Lung (tissue), 12 donors: ENCODE data around the gene APOM. TPM values are rescaled to one million over a fixed set of nuclear protein-coding genes. Genes with fewer than 3 reads are reported as not detected.
A peak's percentile ranks its signal among the peaks of the same experiment; 100 is the strongest.

ENCODE experiments used
- ATAC-seq: fragments of 200-7000 bp; cut with Tn5 transposase; one replicate; pipeline ENCODE4 v1.9.1; 2020; ENCODE audit warnings: moderate number of reproducible peaks; ENCODE audit not compliant: insufficient read depth, low FRiP score
- DNase-seq, 3 donors: peaks; one replicate each; pipeline ENCODE4 v3.0.0-alpha.2; 2013 to 2017
- H3K27ac ChIP-seq, 2 donors: one replicate each; pipeline ENCODE4 v1.5.1; 2013; ENCODE audit warnings: mild to moderate bottlenecking in 2 of 2, moderate library complexity in 2 of 2, control low read depth in 1 of 2, inconsistent platforms in 1 of 2, low read depth in 1 of 2, low read length in 1 of 2
- H3K27me3 ChIP-seq, 3 donors: one replicate each; pipeline ENCODE4 v1.5.1; 2013; ENCODE audit warnings: low read length in 2 of 3; ENCODE audit not compliant: control insufficient read depth in 3 of 3, insufficient read depth in 3 of 3
- H3K36me3 ChIP-seq, 4 donors: one replicate each; pipeline ENCODE4 v1.5.1; 2013; ENCODE audit warnings: low read length in 4 of 4, mild to moderate bottlenecking in 1 of 4, moderate library complexity in 1 of 4; ENCODE audit not compliant: control insufficient read depth in 4 of 4, insufficient read depth in 4 of 4
- H3K4me1 ChIP-seq, 5 donors: one replicate each; pipeline ENCODE4 v1.5.1; 2013; ENCODE audit warnings: low read length in 5 of 5, mild to moderate bottlenecking in 2 of 5, moderate library complexity in 1 of 5; ENCODE audit not compliant: control insufficient read depth in 5 of 5, insufficient read depth in 5 of 5
- H3K4me3 ChIP-seq: one replicate; pipeline ENCODE4 v1.5.1; 2013; ENCODE audit warnings: mild to moderate bottlenecking, control low read depth, moderate library complexity
- H3K9ac ChIP-seq, 2 donors: one replicate each; pipeline ENCODE4 v1.5.1; 2013; ENCODE audit warnings: low read length in 2 of 2, control low read depth in 1 of 2; ENCODE audit not compliant: insufficient read depth in 1 of 2
- H3K9me3 ChIP-seq, 4 donors: one replicate each; pipeline ENCODE4 v1.5.1; 2013; ENCODE audit warnings: low read length in 3 of 4, mild to moderate bottlenecking in 1 of 4, moderate library complexity in 1 of 4; ENCODE audit not compliant: control insufficient read depth in 4 of 4, insufficient read depth in 3 of 4
- CTCF ChIP-seq: IDR thresholded peaks from 2 replicates; pipeline ENCODE4 v1.5.1; 2012; ENCODE audit warnings: mild to moderate bottlenecking; ENCODE audit errors: control extremely low read depth, extremely low read depth
- WGBS, 2 donors: extraction: QIAGEN DNeasy Blood & Tissue Kit; methylation state at CpG; one replicate each; pipeline ENCODE4 v1.1.7; 2013; 5-methylcytosine and 5-hydroxymethylcytosine counted together
- polyA plus RNA-seq, 2 donors: library from polyadenylated mRNA; stranded (reverse); fragments of 200-250 nt; gene quantifications; one replicate each; pipeline ENCODE4 v1.2.1, GENCODE V29; 2013
- total RNA-seq, 2 donors: library from RNA; depleted of rRNA in 1 of 2; stranded (reverse); fragments of >200 nt in 1 of 2; gene quantifications; one replicate each; pipeline ENCODE4 v1.2.1, GENCODE V29; 2014 to 2021
- donor health status: control.
- donor health status: control.
- donor health status: Bipolar disorder and iron deficiency.
- donor health status: healthy.
- donor health status: DM: yes; HTN: yes; CAD: no.

APOM gene
- total and polyA plus RNA-seq, 4 donors, result 1.3 to 8.8 (median 2.3) TPM

- Histone ChIP-seq H3K27ac (no peak overlapping the region), H3K36me3 (peaks cover 3 to 26% (median 7%) of the 10 kb centered on the region in 4 donors), H3K4me3 (no peak overlapping the region), H3K27me3 (no peaks in the 10 kb centered on the region), H3K4me1 (peaks cover 3 to 40% (median 9%) of the 10 kb centered on the region in 5 donors), H3K9ac (no peak overlapping the region), H3K9me3 (no peaks in the 10 kb centered on the region)
- ATAC-seq (no peak), DNase-seq (no peak)
- WGBS, 2 donors, result 81 to 90% methylated on average over 6 of the region's 6 CpGs
- no peak for TF ChIP-seq CTCF
These were observed 1.9 kb downstream of the APOM start for GRCh38 chr6:31657406-31658157.

- no peak for TF ChIP-seq CTCF
- no peak overlapping the region for H3K4me3 ChIP-seq
- 87 to 91% methylated on average over 4 of the region's 4 CpGs for WGBS, 2 donors
- peaks cover 3 to 27% (median 7%) of the 10 kb centered on the region in 4 donors for H3K36me3 ChIP-seq
- no peak overlapping the region for H3K27ac ChIP-seq
- DNase-seq, result no peak
- H3K9ac ChIP-seq, result no peak overlapping the region
- no peaks in the 10 kb centered on the region for H3K9me3 ChIP-seq
- no peak for ATAC-seq
- no peaks in the 10 kb centered on the region for H3K27me3 ChIP-seq
- peaks cover 4 to 42% (median 9%) of the 10 kb centered on the region in 5 donors for H3K4me1 ChIP-seq
These were observed 2.5 kb downstream of the APOM start for GRCh38 chr6:31658158-31658688.

DNA sequence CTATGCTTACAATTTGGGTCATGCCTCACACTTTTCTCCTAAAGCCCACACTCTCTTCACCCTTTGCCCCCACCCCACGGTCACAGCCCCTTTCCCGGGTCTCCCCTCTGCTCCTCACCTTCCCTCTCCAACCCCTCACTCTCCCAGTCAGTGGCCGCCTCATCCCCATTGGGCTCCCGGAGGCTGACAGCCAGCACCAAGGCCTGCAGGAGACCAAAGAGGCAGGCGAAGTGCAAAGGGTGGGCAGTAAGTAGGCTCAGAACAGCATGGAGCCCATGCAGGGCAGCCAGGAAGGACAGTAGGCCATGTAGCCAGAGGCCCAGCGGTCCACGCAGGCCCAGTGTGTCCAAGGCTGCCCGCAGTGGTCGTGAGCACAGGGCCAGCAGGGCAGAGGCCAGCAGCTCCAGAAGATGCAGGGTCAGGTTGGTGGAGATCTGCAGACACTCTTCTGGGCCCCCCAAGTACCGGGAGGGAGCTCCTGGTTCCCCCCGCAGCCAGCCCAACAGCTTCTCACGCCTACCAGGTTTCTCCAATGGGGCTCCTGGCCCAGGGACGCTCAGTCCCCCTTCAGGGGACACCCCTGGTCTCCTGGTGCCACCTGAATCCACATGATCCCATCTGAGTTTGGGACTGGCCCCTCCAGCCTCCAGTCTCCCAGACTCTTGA lies 3.4 kb downstream of the APOM start:
- no peak for ATAC-seq
- TF ChIP-seq CTCF, result no peak
- H3K27me3 ChIP-seq, result no peaks in the 10 kb centered on the region
- peak overlapping the region in 1 of 2 donors; percentile 95 for H3K27ac ChIP-seq
- no peak overlapping the region for H3K9ac ChIP-seq
- peaks cover 7 to 46% (median 11%) of the 10 kb centered on the region in 5 donors for H3K4me1 ChIP-seq
- no peak for DNase-seq
- peak overlapping the region; percentile 79 for H3K4me3 ChIP-seq
- WGBS, 2 donors, result 85 to 92% methylated on average over 13 of the region's 13 CpGs
- peaks cover 3 to 29% (median 7%) of the 10 kb centered on the region in 4 donors for H3K36me3 ChIP-seq
- H3K9me3 ChIP-seq, result no peaks in the 10 kb centered on the region
